HL-60 (cell line): ENCODE results near the gene RTF1.

Source experiments
- POLR2AphosphoS5 ChIP-seq: IDR thresholded peaks from 2 replicates; pipeline ENCODE4 v1.6.1; 2012; ENCODE audit warnings: low read depth
- TF ChIP-seq, protein P1 (sequence below): IDR thresholded peaks from one replicate; pipeline ENCODE4 v1.5.1; 2011; ENCODE audit warnings: low read length, control low read depth, inconsistent platforms; ENCODE audit not compliant: insufficient read depth

DNA sequence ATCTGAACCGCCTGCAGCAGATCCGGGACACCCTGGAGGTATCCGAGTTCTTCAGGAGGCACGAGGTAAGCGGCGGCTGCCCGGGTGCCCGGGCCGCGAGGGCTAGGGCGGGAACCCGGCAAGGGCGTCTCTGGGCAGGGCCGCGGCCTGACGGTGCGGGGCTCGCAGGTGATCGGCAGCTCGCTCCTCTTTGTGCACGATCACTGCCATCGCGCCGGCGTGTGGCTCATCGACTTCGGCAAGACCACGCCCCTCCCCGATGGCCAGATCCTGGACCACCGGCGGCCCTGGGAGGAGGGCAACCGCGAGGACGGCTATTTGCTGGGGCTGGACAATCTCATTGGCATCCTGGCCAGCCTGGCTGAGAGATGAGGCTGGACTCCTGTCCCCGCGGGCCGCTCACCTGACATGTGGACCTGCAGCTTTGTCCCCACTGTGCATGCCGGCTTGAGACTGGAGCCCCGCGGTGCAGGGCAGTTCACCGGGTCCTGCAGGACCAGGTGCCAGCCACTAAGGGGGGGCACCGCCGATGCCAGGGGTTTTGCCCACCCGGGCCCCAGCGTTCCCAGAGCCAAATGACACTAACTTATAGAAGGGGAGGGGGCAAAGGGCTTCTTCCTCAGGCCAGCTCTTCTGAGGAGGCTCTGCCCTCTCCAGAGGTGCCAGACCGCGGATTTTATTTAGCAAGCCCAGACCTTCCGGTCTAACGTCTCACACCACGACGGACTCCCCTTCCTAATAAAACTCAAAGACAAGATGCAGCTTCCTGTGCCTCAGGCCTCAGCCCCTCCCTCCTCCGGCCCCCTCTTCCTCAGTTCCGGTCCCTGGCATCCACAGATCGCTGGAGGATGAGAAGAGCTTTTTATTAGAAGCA is 86.1 kb downstream of the RTF1 start:
- TF ChIP-seq, protein P1, sequence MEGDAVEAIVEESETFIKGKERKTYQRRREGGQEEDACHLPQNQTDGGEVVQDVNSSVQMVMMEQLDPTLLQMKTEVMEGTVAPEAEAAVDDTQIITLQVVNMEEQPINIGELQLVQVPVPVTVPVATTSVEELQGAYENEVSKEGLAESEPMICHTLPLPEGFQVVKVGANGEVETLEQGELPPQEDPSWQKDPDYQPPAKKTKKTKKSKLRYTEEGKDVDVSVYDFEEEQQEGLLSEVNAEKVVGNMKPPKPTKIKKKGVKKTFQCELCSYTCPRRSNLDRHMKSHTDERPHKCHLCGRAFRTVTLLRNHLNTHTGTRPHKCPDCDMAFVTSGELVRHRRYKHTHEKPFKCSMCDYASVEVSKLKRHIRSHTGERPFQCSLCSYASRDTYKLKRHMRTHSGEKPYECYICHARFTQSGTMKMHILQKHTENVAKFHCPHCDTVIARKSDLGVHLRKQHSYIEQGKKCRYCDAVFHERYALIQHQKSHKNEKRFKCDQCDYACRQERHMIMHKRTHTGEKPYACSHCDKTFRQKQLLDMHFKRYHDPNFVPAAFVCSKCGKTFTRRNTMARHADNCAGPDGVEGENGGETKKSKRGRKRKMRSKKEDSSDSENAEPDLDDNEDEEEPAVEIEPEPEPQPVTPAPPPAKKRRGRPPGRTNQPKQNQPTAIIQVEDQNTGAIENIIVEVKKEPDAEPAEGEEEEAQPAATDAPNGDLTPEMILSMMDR, result no peak
- no peak for TF ChIP-seq POLR2AphosphoS5
